ENCODE results near the gene FAM222B. TPM values are rescaled to one million over a fixed set of nuclear protein-coding genes. Genes with fewer than 3 reads are reported as not detected.

Gene FAM222B
- total and polyA plus RNA-seq, 9 of the 15 experiments (the other 6 are each of a cell fraction or from before 2014, with no cell fraction given) = 4.0 to 34.6 (median 7.5) TPM

DNA sequence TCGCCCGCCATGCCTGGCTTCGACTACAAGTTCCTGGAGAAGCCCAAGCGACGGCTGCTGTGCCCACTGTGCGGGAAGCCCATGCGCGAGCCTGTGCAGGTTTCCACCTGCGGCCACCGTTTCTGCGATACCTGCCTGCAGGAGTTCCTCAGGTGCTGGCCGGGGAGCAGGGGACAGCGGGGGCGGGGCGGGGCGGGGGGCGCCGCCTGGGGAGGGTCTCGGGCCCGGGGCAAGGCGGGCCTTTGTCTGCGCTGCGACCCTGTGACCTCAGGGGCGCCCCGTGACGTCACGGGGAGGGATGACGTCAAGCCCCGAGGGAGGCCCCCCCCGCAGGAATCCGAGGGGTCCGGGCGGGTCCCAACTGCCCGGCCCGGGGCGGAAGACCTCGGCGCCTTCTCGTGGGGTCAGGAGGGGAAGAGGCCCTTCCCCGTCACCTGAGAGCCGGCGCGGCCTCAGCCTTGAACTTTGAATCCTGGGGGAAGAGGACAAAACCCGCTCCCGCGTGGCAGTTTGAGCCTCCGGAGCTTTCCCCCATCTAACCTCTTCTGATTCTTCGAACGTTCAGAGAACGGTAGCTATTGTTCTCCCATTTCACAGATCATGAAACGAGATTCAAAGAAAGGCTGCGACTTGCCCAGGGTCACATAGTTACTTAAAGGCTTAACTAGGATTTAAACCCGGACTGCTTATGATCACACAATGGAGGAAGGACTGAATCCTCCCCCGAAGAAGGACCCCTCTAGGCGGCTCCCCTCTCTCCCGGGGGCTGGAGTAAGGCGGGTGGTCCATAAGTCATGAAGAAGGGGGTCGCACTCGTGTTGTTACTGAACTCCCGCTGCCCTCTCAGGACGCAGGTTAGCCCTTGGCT, 98.3 kb downstream of the FAM222B start (continued):
- TF ChIP-seq, protein P1, sequence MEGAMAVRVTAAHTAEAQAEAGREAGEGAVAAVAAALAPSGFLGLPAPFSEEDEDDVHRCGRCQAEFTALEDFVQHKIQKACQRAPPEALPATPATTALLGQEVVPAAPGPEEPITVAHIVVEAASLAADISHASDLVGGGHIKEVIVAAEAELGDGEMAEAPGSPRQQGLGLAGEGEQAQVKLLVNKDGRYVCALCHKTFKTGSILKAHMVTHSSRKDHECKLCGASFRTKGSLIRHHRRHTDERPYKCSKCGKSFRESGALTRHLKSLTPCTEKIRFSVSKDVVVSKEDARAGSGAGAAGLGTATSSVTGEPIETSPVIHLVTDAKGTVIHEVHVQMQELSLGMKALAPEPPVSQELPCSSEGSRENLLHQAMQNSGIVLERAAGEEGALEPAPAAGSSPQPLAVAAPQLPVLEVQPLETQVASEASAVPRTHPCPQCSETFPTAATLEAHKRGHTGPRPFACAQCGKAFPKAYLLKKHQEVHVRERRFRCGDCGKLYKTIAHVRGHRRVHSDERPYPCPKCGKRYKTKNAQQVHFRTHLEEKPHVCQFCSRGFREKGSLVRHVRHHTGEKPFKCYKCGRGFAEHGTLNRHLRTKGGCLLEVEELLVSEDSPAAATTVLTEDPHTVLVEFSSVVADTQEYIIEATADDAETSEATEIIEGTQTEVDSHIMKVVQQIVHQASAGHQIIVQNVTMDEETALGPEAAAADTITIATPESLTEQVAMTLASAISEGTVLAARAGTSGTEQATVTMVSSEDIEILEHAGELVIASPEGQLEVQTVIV (CRISPR knock-in tag; IDR thresholded peaks at IDR 0.05; ENCODE audit: borderline replicate concordance) = no peak
- TF ChIP-seq ZNF263 (CRISPR knock-in tag; IDR thresholded peaks at IDR 0.05; ENCODE audit: borderline replicate concordance) (0 out of 2 replicates have a peak, but pooled peaks have one; percentile 0), ARID2 (IDR thresholded peaks at IDR 0.05) (0 out of 2 replicates have a peak, but pooled peaks have one; percentile 5), ZNF12 (CRISPR knock-in tag; IDR thresholded peaks at IDR 0.05) (no peak), KAT7 (CRISPR knock-in tag; IDR thresholded peaks at IDR 0.05; ENCODE audit: borderline replicate concordance) (peak; percentile 62; the same call in 1 of the 2 replicates), RNF2 (IDR thresholded peaks at IDR 0.05) (0 out of 2 replicates have a peak, but pooled peaks have one; percentile 7), CHD1 (IDR thresholded peaks at IDR 0.05; ENCODE audit: low read length) (peak; percentile 97), KAT2B (IDR thresholded peaks at IDR 0.05; ENCODE audit: low read depth, low read length) (no peak), TCF7L2 (IDR thresholded peaks at IDR 0.05; ENCODE audit: low read depth, low read length) (no peak), TBP (optimal IDR thresholded peaks at IDR 0.05; ENCODE audit: low read depth, low read length) (no peak)
- TF ChIP-seq, protein P2, sequence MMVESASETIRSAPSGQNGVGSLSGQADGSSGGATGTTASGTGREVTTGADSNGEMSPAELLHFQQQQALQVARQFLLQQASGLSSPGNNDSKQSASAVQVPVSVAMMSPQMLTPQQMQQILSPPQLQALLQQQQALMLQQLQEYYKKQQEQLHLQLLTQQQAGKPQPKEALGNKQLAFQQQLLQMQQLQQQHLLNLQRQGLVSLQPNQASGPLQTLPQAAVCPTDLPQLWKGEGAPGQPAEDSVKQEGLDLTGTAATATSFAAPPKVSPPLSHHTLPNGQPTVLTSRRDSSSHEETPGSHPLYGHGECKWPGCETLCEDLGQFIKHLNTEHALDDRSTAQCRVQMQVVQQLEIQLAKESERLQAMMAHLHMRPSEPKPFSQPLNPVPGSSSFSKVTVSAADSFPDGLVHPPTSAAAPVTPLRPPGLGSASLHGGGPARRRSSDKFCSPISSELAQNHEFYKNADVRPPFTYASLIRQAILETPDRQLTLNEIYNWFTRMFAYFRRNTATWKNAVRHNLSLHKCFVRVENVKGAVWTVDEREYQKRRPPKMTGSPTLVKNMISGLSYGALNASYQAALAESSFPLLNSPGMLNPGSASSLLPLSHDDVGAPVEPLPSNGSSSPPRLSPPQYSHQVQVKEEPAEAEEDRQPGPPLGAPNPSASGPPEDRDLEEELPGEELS (CRISPR knock-in tag; IDR thresholded peaks at IDR 0.05; ENCODE audit: borderline replicate concordance) = no peak; the same call in 1 of the 2 replicates
- TF ChIP-seq, protein P3, sequence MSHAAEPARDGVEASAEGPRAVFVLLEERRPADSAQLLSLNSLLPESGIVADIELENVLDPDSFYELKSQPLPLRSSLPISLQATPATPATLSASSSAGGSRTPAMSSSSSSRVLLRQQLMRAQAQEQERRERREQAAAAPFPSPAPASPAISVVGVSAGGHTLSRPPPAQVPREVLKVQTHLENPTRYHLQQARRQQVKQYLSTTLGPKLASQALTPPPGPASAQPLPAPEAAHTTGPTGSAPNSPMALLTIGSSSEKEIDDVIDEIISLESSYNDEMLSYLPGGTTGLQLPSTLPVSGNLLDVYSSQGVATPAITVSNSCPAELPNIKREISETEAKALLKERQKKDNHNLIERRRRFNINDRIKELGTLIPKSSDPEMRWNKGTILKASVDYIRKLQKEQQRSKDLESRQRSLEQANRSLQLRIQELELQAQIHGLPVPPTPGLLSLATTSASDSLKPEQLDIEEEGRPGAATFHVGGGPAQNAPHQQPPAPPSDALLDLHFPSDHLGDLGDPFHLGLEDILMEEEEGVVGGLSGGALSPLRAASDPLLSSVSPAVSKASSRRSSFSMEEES (CRISPR knock-in tag; IDR thresholded peaks at IDR 0.05) = no peak
- TF ChIP-seq, protein P4, sequence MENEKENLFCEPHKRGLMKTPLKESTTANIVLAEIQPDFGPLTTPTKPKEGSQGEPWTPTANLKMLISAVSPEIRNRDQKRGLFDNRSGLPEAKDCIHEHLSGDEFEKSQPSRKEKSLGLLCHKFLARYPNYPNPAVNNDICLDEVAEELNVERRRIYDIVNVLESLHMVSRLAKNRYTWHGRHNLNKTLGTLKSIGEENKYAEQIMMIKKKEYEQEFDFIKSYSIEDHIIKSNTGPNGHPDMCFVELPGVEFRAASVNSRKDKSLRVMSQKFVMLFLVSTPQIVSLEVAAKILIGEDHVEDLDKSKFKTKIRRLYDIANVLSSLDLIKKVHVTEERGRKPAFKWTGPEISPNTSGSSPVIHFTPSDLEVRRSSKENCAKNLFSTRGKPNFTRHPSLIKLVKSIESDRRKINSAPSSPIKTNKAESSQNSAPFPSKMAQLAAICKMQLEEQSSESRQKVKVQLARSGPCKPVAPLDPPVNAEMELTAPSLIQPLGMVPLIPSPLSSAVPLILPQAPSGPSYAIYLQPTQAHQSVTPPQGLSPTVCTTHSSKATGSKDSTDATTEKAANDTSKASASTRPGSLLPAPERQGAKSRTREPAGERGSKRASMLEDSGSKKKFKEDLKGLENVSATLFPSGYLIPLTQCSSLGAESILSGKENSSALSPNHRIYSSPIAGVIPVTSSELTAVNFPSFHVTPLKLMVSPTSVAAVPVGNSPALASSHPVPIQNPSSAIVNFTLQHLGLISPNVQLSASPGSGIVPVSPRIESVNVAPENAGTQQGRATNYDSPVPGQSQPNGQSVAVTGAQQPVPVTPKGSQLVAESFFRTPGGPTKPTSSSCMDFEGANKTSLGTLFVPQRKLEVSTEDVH (IDR thresholded peaks at IDR 0.05; ENCODE audit: low read depth, partially characterized antibody) = no peak
- TF ChIP-seq, protein P5, sequence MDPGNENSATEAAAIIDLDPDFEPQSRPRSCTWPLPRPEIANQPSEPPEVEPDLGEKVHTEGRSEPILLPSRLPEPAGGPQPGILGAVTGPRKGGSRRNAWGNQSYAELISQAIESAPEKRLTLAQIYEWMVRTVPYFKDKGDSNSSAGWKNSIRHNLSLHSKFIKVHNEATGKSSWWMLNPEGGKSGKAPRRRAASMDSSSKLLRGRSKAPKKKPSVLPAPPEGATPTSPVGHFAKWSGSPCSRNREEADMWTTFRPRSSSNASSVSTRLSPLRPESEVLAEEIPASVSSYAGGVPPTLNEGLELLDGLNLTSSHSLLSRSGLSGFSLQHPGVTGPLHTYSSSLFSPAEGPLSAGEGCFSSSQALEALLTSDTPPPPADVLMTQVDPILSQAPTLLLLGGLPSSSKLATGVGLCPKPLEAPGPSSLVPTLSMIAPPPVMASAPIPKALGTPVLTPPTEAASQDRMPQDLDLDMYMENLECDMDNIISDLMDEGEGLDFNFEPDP (CRISPR knock-in tag; IDR thresholded peaks at IDR 0.05) = peak; percentile 60; the same call in 1 of the 2 replicates

Measured in K562 (cell line).